Lower leg skin (tissue), 3 donors: ENCODE results near the gene NXPH2.

Source experiments
- POLR2A ChIP-seq, 2 donors: fragments of 450-650 bp; IDR thresholded peaks; one replicate each; pipeline ENCODE4 v1.6.1; 2016 to 2017; ENCODE audit warnings: antibody characterized with exemption in 2 of 2, mild to moderate bottlenecking in 1 of 2, moderate library complexity in 1 of 2
- TF ChIP-seq, protein P1 (sequence below), 3 donors: fragments of 450-650 bp; IDR thresholded peaks; one replicate each; pipeline ENCODE4 v1.5.1; 2016; ENCODE audit warnings: antibody characterized with exemption in 3 of 3, mild to moderate bottlenecking in 3 of 3, moderate library complexity in 2 of 3

DNA sequence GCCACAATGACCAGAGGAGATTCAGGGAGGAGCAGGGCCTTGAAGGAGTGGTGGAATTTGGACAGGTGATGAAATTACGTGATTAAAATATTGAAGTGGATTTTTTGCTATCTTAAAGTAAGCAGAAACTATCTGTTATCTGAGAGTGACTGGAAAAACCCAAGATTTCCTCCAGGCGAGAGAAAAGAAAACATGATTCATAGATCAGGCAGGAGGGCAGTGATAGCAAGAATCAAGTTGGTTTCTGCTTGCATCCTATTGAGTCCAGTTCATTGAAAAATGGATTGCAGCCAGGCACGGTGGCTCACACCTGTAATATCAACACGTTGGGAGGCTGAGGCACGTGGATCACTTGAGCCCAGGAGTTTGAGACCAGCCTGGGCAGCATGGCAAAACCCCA, 127.8 kb downstream of the NXPH2 start:
- TF ChIP-seq, protein P1, sequence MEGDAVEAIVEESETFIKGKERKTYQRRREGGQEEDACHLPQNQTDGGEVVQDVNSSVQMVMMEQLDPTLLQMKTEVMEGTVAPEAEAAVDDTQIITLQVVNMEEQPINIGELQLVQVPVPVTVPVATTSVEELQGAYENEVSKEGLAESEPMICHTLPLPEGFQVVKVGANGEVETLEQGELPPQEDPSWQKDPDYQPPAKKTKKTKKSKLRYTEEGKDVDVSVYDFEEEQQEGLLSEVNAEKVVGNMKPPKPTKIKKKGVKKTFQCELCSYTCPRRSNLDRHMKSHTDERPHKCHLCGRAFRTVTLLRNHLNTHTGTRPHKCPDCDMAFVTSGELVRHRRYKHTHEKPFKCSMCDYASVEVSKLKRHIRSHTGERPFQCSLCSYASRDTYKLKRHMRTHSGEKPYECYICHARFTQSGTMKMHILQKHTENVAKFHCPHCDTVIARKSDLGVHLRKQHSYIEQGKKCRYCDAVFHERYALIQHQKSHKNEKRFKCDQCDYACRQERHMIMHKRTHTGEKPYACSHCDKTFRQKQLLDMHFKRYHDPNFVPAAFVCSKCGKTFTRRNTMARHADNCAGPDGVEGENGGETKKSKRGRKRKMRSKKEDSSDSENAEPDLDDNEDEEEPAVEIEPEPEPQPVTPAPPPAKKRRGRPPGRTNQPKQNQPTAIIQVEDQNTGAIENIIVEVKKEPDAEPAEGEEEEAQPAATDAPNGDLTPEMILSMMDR (IDR thresholded peaks at IDR 0.05) = no peak
- no peak for TF ChIP-seq POLR2A (IDR thresholded peaks at IDR 0.05)
